IPS-NIHi7 (cell line): ENCODE measurements around the gene CHRM1.
"Not testable (repeated sequence)": the region's sequence is repeated elsewhere in the genome, so short reads cannot be mapped to it uniquely, and the experiment has no call there.

ENCODE experiments used
- DNase-seq: peaks from one replicate; pipeline ENCODE4 v3.0.0; 2012; ENCODE audit warnings: mixed read lengths; ENCODE audit errors: extremely low spot score

The CHRM1 gene

DNA sequence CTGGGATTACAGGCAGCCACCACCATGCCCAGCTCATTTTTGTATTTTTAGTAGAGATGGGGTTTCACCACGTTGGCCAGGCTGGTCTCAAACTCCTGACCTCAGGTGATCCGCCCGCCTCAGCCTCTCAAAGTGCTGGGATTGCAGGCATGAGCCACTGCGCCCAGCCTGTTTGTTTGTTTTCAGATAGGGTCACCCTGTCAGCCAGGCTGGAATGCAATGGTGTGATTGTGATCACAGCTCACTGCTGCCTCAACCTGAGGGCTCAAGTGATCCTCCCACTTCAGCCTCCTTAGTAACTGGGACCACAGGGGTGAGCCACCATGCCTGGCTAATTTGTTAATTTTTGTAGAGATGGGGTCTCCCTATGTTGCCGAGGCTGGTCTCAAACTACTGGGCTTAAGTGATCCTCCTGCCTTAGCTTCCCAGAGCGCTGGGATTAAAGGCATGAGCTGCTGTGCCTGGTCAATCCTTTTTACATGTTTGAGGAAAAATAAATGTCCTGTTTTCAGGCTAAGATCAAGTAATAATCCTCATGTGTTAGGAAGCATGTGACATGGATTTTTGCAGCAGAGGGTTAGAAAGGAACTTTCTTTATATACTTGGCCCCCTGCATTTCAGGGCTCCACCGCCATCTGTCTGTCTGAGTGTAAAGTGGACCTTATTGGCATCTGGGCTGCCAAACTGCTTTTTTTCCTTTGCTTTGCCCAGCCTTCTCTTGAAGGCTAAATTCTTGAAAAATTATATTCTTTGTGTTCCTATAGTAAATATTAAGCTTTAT lies 45.3 kb downstream of the CHRM1 start:
- no peak for DNase-seq

DNA sequence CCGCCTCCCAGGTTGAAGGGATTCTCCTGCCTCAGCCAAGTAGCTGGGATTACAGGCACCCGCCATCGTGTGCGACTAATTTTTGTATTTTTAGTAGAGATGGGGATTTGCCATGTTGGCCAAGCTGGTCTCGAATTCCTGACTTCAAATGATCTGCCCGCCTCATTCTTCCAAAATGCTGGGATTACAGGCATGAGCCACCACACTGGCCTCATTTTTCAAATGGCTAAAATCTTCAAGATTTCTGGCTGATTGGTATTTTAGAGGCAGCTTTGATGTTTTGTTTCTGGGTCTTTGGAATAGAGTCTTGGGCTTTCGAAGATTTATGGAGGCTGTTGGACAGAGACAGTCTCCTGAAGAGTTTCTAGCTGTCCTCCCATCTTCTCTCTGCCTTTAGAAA lies 46.3 kb downstream of the CHRM1 start:
- DNase-seq: no peak

DNA sequence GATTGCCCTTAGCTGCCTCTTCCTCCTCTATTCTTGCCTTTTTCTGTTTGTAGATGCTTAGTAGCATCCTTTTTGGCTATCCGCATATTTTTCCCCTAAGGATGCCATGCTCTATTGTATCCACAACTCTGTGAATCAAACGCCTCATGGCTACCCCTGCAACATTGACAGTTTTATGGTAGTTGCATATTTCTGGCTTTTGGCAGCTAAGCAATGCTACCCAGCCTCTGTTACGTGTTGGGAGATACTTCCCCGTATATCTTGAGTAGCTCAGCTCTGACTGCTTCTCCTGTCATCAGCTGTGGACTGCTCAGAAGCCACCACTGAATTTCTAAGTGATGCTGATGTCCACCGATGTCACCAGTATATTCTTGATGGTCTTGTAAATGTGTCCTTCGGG lies 55.5 kb downstream of the CHRM1 start:
- DNase-seq: no peak

DNA sequence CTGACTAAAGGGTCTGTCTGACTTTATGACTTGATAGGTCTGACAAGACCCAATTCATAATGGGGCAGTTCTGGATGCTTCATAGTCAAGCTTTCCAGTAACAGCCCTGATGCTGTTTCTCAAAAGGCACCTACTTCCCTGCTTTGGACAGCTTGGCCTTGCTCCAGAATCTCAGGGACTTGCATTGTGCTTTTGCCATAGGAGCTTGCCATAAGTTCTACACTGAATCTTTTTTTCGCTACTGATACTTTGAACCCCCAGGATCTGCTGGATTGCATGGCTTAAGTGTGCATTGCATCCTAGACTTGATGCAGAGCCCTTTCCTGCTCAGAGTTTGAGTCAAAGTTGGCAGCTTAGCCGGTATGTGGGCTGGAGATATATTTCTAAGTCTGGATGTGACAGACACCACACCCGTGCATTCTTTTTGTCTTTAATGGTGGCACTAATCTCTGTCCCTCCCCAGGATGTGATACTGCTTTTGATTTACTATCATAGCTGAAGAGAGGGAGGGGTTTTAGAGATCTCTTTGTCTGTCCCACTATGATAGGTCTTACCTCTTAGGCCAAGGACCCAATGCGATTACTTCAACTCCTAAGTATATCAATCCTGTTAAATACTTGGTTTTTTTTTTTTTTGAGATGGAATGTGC lies 57.4 kb downstream of the CHRM1 start:
- DNase-seq: no peak

DNA sequence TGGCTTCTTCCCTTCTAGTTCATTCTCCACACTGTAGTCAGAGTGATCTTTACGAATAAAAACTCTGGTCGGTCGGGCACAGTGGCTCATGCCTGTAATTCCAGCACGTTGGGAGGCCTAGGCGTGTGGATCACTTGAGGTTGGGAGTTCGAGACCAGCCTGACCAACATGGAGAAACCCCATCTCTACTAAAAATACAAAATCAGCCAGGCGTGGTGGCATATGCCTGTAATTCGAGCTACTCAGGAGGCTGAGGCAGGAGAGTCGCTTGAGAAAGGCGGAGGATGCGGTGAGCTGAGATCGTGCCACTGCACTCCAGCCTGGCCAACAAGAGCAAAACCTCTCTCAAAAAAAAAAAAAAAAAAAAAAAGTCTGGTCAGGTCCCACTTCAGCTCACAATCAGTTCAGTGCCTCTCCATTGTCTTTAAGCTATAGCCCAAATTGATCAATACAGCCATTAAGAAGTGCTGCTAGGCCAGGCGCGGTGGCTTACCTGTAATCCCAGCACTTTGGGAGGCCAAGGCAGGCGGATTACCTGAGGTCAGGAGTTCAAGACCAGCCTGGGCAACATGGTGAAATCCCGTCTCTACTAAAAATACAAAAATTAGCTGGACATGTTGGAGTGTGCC lies 59.5 kb downstream of the CHRM1 start:
- not testable (repeated sequence) for DNase-seq

DNA sequence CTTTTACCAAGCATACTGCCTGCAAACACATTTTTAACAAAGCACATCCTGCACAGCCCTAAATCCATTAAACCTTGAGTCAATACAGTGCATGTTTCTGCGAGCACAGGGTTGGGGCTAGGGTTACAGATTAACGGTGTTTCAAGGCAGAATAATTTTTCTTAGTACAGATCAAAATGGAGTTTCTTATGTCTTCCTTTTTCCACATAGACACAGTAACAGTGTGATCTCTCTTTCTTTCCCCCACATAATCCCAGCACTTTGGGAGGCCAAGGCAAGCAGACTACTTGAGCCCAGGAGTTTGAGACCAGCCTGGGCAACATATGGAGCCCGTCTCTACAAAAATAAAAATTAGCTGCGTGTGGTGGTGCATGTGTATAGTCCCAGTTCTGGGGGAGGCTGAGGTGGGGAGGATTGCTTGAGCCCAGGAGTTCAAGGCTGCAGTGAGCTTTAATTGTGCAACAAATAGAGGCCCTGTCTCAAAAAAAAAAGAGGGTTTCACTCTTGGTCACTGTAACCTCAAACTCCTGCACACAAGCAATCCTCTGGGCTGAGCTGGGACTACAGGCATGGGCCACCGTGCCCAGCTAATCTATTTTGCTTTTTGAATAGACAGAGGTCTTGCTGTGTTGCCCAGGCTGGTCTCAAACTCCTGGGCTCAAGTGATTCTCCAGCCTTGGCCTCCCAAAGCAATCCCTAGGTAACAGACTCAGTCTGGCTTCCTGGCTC lies 60.2 kb downstream of the CHRM1 start:
- no peak for DNase-seq

DNA sequence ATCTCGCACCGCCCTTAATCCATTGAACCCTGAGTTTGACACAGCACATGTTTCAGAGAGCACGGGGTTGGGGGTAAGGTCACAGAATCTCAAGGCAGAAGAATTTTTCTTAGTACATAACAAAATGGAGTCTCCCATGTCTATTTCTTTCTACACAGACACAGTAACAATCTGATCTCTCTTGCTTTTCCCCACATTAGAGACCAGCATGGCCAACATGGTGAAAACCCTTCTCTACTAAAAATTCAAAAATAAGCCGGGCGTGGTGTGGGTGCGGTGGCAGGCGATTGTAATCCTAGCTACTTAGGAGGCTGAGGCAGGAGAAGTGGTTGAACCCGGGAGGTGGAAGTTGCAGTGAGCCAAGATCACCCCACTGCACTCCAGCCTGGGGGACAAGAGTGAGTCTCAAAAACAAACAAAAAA lies 61.9 kb downstream of the CHRM1 start:
- not testable (repeated sequence) for DNase-seq
